A549 (cell line): ENCODE measurements around the gene RPTOR. TPM values are rescaled to one million over a fixed set of nuclear protein-coding genes. Genes with fewer than 3 reads are reported as not detected.

Experiments used
- ATAC-seq, 2 experiments: fragments of 200-7000 bp in 1 of 2; fragments of >200 bp in 1 of 2; cut with Nextera tagmentation in 1 of 2; cut with Tn5 transposase in 1 of 2; 3 replicates each; pipeline versions ENCODE4 v1.8.0 to v1.9.1; 2018 to 2020; ENCODE audit warnings: mild to moderate bottlenecking in 1 of 2, moderate library complexity in 1 of 2
- CTCF ChIA-PET: fragments of 300-600 bp; sonication (Branson Sonifier 250); formaldehyde crosslinking; extraction: SDS; loops from one replicate; lab custom pipeline; 2021; ENCODE audit warnings: antibody characterized with exemption, inconsistent platforms; lab: Yijun Ruan, JAX
- POLR2A ChIA-PET: fragments of 350-600 bp; formaldehyde crosslinking; extraction: SDS; loops from one replicate; lab custom pipeline; 2021; ENCODE audit warnings: antibody characterized with exemption, inconsistent platforms; lab: Yijun Ruan, JAX
- DNase-seq, 2 experiments: peaks; one replicate each; pipeline versions ENCODE4 v3.0.0 to v3.0.0-alpha.2; 2011 to 2016; ENCODE audit warnings: low read depth in 1 of 2, low spot score in 1 of 2
- FAIRE-seq: peaks from 2 replicates; lab custom pipeline; 2011; peaks lifted over from hg19 to GRCh38; lab: Jason Lieb, UNC
- H3K27ac ChIP-seq, 2 experiments: fragments of >200 bp; sonication (Bioruptor Twin); formaldehyde crosslinking; 3 replicates each; pipeline ENCODE4 v1.5.1; 2016 to 2017
- H3K4me1 ChIP-seq: fragments of >200 bp; sonication (Bioruptor Twin); formaldehyde crosslinking; 3 replicates; pipeline ENCODE4 v1.6.1; 2016
- H3K4me2 ChIP-seq: fragments of >200 bp; sonication (Bioruptor Twin); formaldehyde crosslinking; 3 replicates; pipeline ENCODE4 v1.6.1; 2016
- H3K4me3 ChIP-seq: fragments of >200 bp; sonication (Bioruptor Twin); formaldehyde crosslinking; 3 replicates; pipeline ENCODE4 v1.5.1; 2016
- H3K9me3 ChIP-seq: fragments of >200 bp; sonication (Bioruptor Twin); formaldehyde crosslinking; 3 replicates; pipeline ENCODE4 v1.6.1; 2016
- BHLHE40 ChIP-seq: IDR thresholded peaks from 2 replicates; pipeline ENCODE4 v1.6.1; 2012; ENCODE audit warnings: low read depth, low read length, inconsistent platforms
- CEBPB ChIP-seq, 2 experiments: fragments of >200 bp in 1 of 2; sonication (Bioruptor Twin) in 1 of 2; formaldehyde crosslinking in 1 of 2; IDR thresholded peaks; 2 replicates each; pipeline ENCODE4 v1.6.1; 2012 to 2016
- E2F6 ChIP-seq: IDR thresholded peaks from 2 replicates; pipeline ENCODE4 v1.6.1; 2012; ENCODE audit warnings: low read depth, borderline replicate concordance
- FOSB ChIP-seq: fragments of 250-450 bp; sonication (Bioruptor Pico); IDR thresholded peaks from 2 replicates; pipeline ENCODE4 v1.5.0; 2020; ENCODE audit warnings: mild to moderate bottlenecking, moderate library complexity
- GATA3 ChIP-seq: IDR thresholded peaks from 2 replicates; pipeline ENCODE4 v1.6.1; 2012; ENCODE audit warnings: borderline replicate concordance
- HOXB13 ChIP-seq: fragments of 250-450 bp; sonication (Bioruptor Pico); IDR thresholded peaks from 2 replicates; pipeline ENCODE4 v1.5.0; 2020; ENCODE audit warnings: low read depth, mild to moderate bottlenecking, moderate library complexity
- JUNB ChIP-seq: fragments of >200 bp; sonication (Bioruptor Twin); formaldehyde crosslinking; IDR thresholded peaks from 2 replicates; pipeline ENCODE4 v1.6.1; 2016
- NFE2L2 ChIP-seq: fragments of 150-350 bp; conservative IDR thresholded peaks from 2 replicates; pipeline ENCODE4 v1.6.1; 2014; ENCODE audit warnings: low read length
- NR3C1 ChIP-seq: fragments of >200 bp; sonication (Bioruptor Twin); formaldehyde crosslinking; IDR thresholded peaks from 3 replicates; pipeline ENCODE4 v1.6.1; 2017
- PBX3 ChIP-seq: IDR thresholded peaks from 2 replicates; pipeline ENCODE4 v1.6.1; 2012
- PHF8 ChIP-seq: fragments of 200-600 bp; sonication (generic); IDR thresholded peaks from 2 replicates; pipeline ENCODE4 v1.6.1; 2016; ENCODE audit warnings: low read depth, mild to moderate bottlenecking, antibody characterized with exemption, moderate library complexity, borderline replicate concordance
- POLR2A ChIP-seq: IDR thresholded peaks from 2 replicates; pipeline ENCODE4 v1.6.1; 2012; ENCODE audit warnings: mild to moderate bottlenecking, low read length
- RCOR1 ChIP-seq: fragments of 150-350 bp; IDR thresholded peaks from 2 replicates; pipeline ENCODE4 v1.6.1; 2014; ENCODE audit warnings: antibody characterized with exemption, low read length, low read depth
- REST ChIP-seq: fragments of 200-600 bp; sonication (generic); IDR thresholded peaks from 2 replicates; pipeline ENCODE4 v1.6.1; 2016; ENCODE audit warnings: antibody characterized with exemption, mild to moderate bottlenecking, moderate library complexity
- RFX5 ChIP-seq: fragments of 450-650 bp; IDR thresholded peaks from 2 replicates; pipeline ENCODE4 v1.7.1; 2014; ENCODE audit warnings: antibody characterized with exemption, mild to moderate bottlenecking, moderate library complexity
- RNF2 ChIP-seq: fragments of 200-600 bp; sonication (generic); IDR thresholded peaks from 2 replicates; pipeline ENCODE4 v1.6.1; 2016; ENCODE audit warnings: low read depth, mild to moderate bottlenecking, antibody characterized with exemption, moderate library complexity, borderline replicate concordance
- ZC3H11A ChIP-seq: fragments of 450-650 bp; IDR thresholded peaks from 2 replicates; pipeline ENCODE4 v1.6.1; 2014; ENCODE audit warnings: antibody characterized with exemption, mild to moderate bottlenecking
- ZFP36 ChIP-seq: fragments of 450-650 bp; IDR thresholded peaks from 2 replicates; pipeline ENCODE4 v1.6.1; 2014; ENCODE audit warnings: borderline replicate concordance; ENCODE audit not compliant: partially characterized antibody
- WGBS: methylation state at CpG from one replicate; pipeline ENCODE4 v1.1.6; 2017; ENCODE audit errors: missing lambda C conversion rate; 5-methylcytosine and 5-hydroxymethylcytosine counted together
- polyA plus RNA-seq, 4 experiments: library from polyadenylated mRNA; depleted of rRNA in 3 of 4; stranded (reverse); fragments of >200 nt; fragmentation: RNase III in 1 of 4; extraction: RNeasy Plus Mini Kit Qiagen cat#74134 plus additional on column Dnase treatment in 1 of 4; gene quantifications; 2 replicates in 3 of 4; 3 replicates in 1 of 4; pipeline ENCODE4 v1.2.3, GENCODE V29; 2011 to 2017
- small RNA-seq, 6 experiments: library from RNA; depleted of rRNA; stranded (forward); fragments of <200 nt; gene quantifications; one replicate each; pipeline ENCODE3, GENCODE V24; 2012

RPTOR gene
- polyA plus RNA-seq, 2 of the 4 experiments (the other 2 are of a cell fraction): 10.8 to 27.1 TPM

GRCh38 chr17:81015136-81015535 lies 470.5 kb downstream of the RPTOR start:
- DNase-seq (no peak), ATAC-seq (no peak), FAIRE-seq (no peak)
- no peak overlapping the region for H3K27ac ChIP-seq
- WGBS: 54% methylated on average over 1 of the region's 1 CpG
- POLR2A ChIA-PET: no interaction called here
- no peak overlapping the region for H3K4me2 ChIP-seq
- no peak for TF ChIP-seq GATA3
- no peak for TF ChIP-seq HOXB13 (CRISPR knock-in tag)
- TF ChIP-seq NFE2L2: no peak
- no peak for TF ChIP-seq ZFP36
- TF ChIP-seq FOSB (CRISPR knock-in tag): no peak
- TF ChIP-seq POLR2A: no peak
- no peak for TF ChIP-seq JUNB
- no peak for TF ChIP-seq PHF8
- no peak for TF ChIP-seq BHLHE40
- TF ChIP-seq ZC3H11A: no peak
- no peak for TF ChIP-seq CEBPB (IDR thresholded peaks at IDR 0.05)
- TF ChIP-seq E2F6: no peak
- TF ChIP-seq RFX5: no peak
- TF ChIP-seq REST: no peak
- TF ChIP-seq RNF2: no peak
- no peak for TF ChIP-seq PBX3
- no peak for TF ChIP-seq NR3C1
- no peak for TF ChIP-seq RCOR1
- CTCF ChIA-PET: interaction anchor here (0.5 to 7.2 kb wide), 9 partner anchors 7 to 216 kb away, joined by 3 to 51 read pairs (median 3); no protein-coding TSS in a partner anchor
- no peaks in the 10 kb centered on the region for H3K4me1 ChIP-seq
- H3K4me3 ChIP-seq: no peak overlapping the region
- H3K9me3 ChIP-seq: peaks cover 9% of the 10 kb centered on the region; the same call in 1 of the 3 replicates

Small RNA genes lying within 50 kb of the gene (small RNA-seq; reads per million reads assigned to genes)
- gene AC120024.2 (0 reads per million in 6 experiments), gene AC120024.3 (0 reads per million in 6 experiments)

Other genes starting within 250 kb of the RPTOR start
- 33.2 and 37.2 TPM in 2 replicates for gene ENDOV, start 129.7 kb upstream of the RPTOR start, polyA plus RNA-seq (2011; rRNA removed)
- 39.1 to 43.8 TPM (median 42.6 TPM) in 3 replicates for gene ENDOV, start 129.7 kb upstream of the RPTOR start, polyA plus RNA-seq (2017; fragmentation: RNase III; extraction: RNeasy Plus Mini Kit Qiagen cat#74134 plus additional on column Dnase treatment)
- 43.6 and 43.9 TPM in 2 replicates for gene NPTX1, start 68.2 kb upstream of the RPTOR start, polyA plus RNA-seq (2011; rRNA removed)
- 84.8 to 109 TPM (median 104 TPM) in 3 replicates for gene NPTX1, start 68.2 kb upstream of the RPTOR start, polyA plus RNA-seq (2017; fragmentation: RNase III; extraction: RNeasy Plus Mini Kit Qiagen cat#74134 plus additional on column Dnase treatment)